HEK293T (cell line): ENCODE data around the gene GCNT3.

Source experiments
- CTCF ChIA-PET: fragments of 350-600 bp; formaldehyde crosslinking; extraction: SDS; loops from one replicate; lab custom pipeline; 2021; ENCODE audit warnings: antibody characterized with exemption, inconsistent platforms; lab: Yijun Ruan, JAX
- POLR2A ChIA-PET: fragments of 350-600 bp; formaldehyde crosslinking; extraction: SDS; loops from one replicate; lab custom pipeline; 2020; ENCODE audit warnings: antibody characterized with exemption, inconsistent platforms; lab: Yijun Ruan, JAX
- DNase-seq: peaks from one replicate; pipeline ENCODE4 v3.0.0; 2012; ENCODE audit warnings: mixed read lengths; ENCODE audit errors: extremely low spot score
- ARNT ChIP-seq: fragments of 450-650 bp; IDR thresholded peaks from 2 replicates; pipeline ENCODE4 v1.6.1; 2017; ENCODE audit warnings: mild to moderate bottlenecking
- BHLHE40 ChIP-seq: fragments of 450-650 bp; IDR thresholded peaks from 2 replicates; pipeline ENCODE4 v1.6.1; 2016; ENCODE audit warnings: mild to moderate bottlenecking, moderate library complexity, borderline replicate concordance
- CTBP1 ChIP-seq: fragments of 450-650 bp; IDR thresholded peaks from 2 replicates; pipeline ENCODE4 v1.6.1; 2016; ENCODE audit warnings: borderline replicate concordance
- ELF4 ChIP-seq: fragments of 450-650 bp; IDR thresholded peaks from 2 replicates; pipeline ENCODE4 v1.6.1; 2017; ENCODE audit warnings: antibody characterized with exemption
- FOXA1 ChIP-seq: fragments of 450-650 bp; IDR thresholded peaks from 2 replicates; pipeline ENCODE4 v1.6.1; 2016; ENCODE audit warnings: mild to moderate bottlenecking
- FOXK2 ChIP-seq: fragments of 450-650 bp; IDR thresholded peaks from 2 replicates; pipeline ENCODE4 v1.6.1; 2016; ENCODE audit warnings: mild to moderate bottlenecking
- FOXM1 ChIP-seq: fragments of 450-650 bp; IDR thresholded peaks from 2 replicates; pipeline ENCODE4 v1.6.1; 2017; ENCODE audit warnings: mild to moderate bottlenecking, borderline replicate concordance
- HDGF ChIP-seq: fragments of 450-650 bp; IDR thresholded peaks from 2 replicates; pipeline ENCODE4 v1.6.1; 2017; ENCODE audit warnings: antibody characterized with exemption, borderline replicate concordance
- L3MBTL2 ChIP-seq: fragments of 450-650 bp; conservative IDR thresholded peaks from 2 replicates; pipeline ENCODE4 v1.6.1; 2016; ENCODE audit warnings: mild to moderate bottlenecking
- LEF1 ChIP-seq: fragments of 450-650 bp; IDR thresholded peaks from 2 replicates; pipeline ENCODE4 v1.6.1; 2017; ENCODE audit warnings: mild to moderate bottlenecking, borderline replicate concordance
- NFRKB ChIP-seq: fragments of 450-650 bp; IDR thresholded peaks from 2 replicates; pipeline ENCODE4 v1.6.1; 2016; ENCODE audit warnings: mild to moderate bottlenecking, moderate library complexity
- PKNOX1 ChIP-seq: fragments of 450-650 bp; IDR thresholded peaks from 2 replicates; pipeline ENCODE4 v1.6.1; 2016
- SP1 ChIP-seq: fragments of 450-650 bp; IDR thresholded peaks from 2 replicates; pipeline ENCODE4 v1.6.1; 2017
- SUZ12 ChIP-seq: fragments of 450-650 bp; IDR thresholded peaks from 2 replicates; pipeline ENCODE4 v1.6.1; 2016; ENCODE audit warnings: mild to moderate bottlenecking
- TARDBP ChIP-seq: fragments of 450-650 bp; IDR thresholded peaks from 2 replicates; pipeline ENCODE4 v1.6.1; 2016
- ZNF384 ChIP-seq: fragments of 450-650 bp; IDR thresholded peaks from 2 replicates; pipeline ENCODE4 v1.6.1; 2016

GCNT3 gene

GRCh38 chr15:59570315-59570714 is 41.3 kb upstream of the GCNT3 start:
- TF ChIP-seq ELF4 (no peak), CTBP1 (no peak), SP1 (no peak), BHLHE40 (no peak), HDGF (no peak), LEF1 (no peak), SUZ12 (no peak), FOXK2 (no peak), TARDBP (no peak), L3MBTL2 (no peak), NFRKB (no peak), FOXA1 (no peak), ZNF384 (no peak), FOXM1 (no peak), ARNT (no peak), PKNOX1 (no peak)
- no peak for DNase-seq
- CTCF ChIA-PET: interaction anchor here (0.5 kb wide), 1 partner anchor 24 kb away, joined by 3 read pairs; no protein-coding TSS in a partner anchor
- POLR2A ChIA-PET: no interaction called here

DNA sequence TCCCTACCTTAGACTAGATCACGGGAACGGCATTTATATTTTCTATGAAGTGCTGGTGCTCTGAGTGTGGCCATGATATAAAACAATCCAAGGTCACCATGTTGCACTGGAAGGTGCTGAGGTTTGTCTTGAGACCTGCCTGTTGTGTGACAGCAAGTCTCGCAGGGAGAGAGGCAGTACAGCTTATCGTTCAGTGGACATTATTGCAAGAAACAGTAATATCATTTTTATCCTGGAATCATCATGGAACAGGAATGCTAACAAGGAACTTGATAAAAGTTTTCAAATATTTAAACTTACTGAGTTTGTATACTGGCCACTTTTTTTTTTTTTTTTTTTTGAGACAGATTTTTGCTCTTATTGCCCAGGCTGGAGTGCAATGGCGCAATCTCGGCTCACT is 40.0 kb upstream of the GCNT3 start:
- CTCF ChIA-PET: no interaction called here

DNA sequence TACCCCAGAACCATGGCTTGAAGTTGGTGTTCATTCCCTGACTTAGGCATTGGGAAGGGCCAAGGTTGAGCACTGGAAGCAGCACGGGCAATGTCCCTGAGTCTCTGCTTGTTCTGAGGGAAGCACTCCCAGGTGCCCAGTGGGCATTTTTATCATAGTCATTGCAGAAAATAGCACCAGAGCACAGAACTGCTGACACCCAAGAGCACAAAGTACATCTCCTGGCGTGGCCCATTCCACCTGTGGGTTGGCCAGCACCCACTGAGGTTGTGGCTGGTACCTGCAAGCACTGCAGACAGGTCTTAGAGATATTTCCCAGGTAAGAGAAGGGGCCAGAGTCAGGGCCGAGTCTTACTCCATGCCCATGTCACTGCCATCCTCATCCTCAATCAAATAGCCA is 28.5 kb upstream of the GCNT3 start:
- ChIA-PET POLR2A (no interaction called here), CTCF (no interaction called here)
- TF ChIP-seq ELF4: no peak
- TF ChIP-seq HDGF: no peak
- no peak for TF ChIP-seq LEF1
- TF ChIP-seq BHLHE40: no peak
- TF ChIP-seq FOXA1: no peak
- TF ChIP-seq SP1: no peak
- no peak for TF ChIP-seq FOXM1
- TF ChIP-seq SUZ12: no peak
- TF ChIP-seq TARDBP: no peak
- no peak for TF ChIP-seq NFRKB
- no peak for TF ChIP-seq L3MBTL2
- no peak for TF ChIP-seq FOXK2
- no peak for TF ChIP-seq ZNF384
- no peak for TF ChIP-seq ARNT
- DNase-seq: no peak

More for the DNA sequence above, 40.0 kb upstream of the GCNT3 start:
- DNase-seq: no peak
- POLR2A ChIA-PET: no interaction called here
- TF ChIP-seq ELF4: no peak
- no peak for TF ChIP-seq FOXA1
- TF ChIP-seq CTBP1: no peak
- no peak for TF ChIP-seq TARDBP
- no peak for TF ChIP-seq NFRKB
- TF ChIP-seq PKNOX1: no peak
- TF ChIP-seq SP1: no peak
- no peak for TF ChIP-seq HDGF
- no peak for TF ChIP-seq FOXM1
- TF ChIP-seq FOXK2: no peak
- TF ChIP-seq ARNT: no peak
- TF ChIP-seq LEF1: no peak

DNA sequence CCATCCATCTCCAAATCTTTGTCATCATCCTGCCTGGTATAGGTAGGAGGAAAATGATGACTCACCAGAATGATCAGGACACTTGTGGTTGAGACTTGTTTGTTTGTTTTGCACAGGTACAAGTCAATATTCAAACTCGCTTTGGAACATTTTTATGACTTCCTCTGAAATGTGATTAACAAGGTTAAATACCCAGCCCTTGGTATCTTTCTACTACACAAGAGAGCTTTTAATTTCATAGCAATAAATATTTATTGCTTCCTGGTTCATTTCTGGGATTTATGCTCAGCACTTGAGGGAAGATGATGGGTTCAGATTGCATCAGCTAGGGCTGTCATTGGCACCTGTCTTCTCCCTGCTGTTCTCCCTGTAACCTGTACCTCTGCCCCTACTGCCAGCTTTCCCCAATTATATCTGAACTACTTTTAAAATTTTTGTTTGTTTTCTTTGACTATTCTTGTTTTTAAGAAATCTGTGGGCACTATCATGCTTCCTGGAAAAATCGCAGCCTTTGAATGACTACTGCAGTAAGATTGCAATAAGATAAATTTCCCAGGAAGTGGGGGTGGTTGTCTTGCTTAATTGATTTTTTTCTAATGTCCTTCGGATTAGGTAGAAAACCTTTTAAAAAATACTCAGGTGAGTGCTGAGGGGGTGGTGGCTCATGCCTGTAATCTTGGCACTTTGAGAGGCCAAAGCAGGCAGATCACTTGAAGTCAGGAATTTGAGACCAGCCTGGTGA is 24.3 kb upstream of the GCNT3 start:
- no peak for DNase-seq
- ChIA-PET CTCF (no interaction called here), POLR2A (no interaction called here)
- TF ChIP-seq PKNOX1 (no peak), HDGF (no peak), SP1 (no peak), TARDBP (no peak), CTBP1 (no peak), LEF1 (no peak)

DNA sequence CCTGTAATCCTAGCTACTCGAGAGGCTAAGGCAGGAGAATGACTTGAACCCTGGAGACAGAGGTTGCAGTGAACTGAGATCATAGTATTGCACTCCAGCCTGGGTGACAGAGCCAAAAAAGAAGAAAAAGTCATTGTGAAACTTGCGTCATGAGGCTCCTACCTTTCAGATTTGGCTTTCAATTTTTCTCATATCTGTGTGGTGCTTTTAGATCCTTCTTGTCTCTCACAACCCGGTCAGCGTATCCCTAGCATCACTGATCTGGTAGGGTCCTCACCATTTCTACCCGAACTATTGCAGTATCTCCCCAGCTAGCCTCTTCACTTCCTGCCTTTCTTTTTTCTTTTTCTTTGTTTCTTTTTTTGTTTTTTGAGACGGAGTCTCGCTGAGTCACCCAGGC is 21.6 kb upstream of the GCNT3 start:
- DNase-seq: no peak
- ChIA-PET POLR2A (no interaction called here), CTCF (no interaction called here)
- TF ChIP-seq ARNT: no peak
- TF ChIP-seq LEF1: no peak
- TF ChIP-seq ZNF384: no peak
- TF ChIP-seq TARDBP: no peak
- no peak for TF ChIP-seq CTBP1
- TF ChIP-seq BHLHE40: no peak
- TF ChIP-seq PKNOX1: no peak
- TF ChIP-seq FOXM1: no peak
- TF ChIP-seq HDGF: no peak
- no peak for TF ChIP-seq SP1
- TF ChIP-seq ELF4: no peak
- no peak for TF ChIP-seq FOXK2
